ENCODE results near the gene UCKL1. TPM values are rescaled to one million over a fixed set of nuclear protein-coding genes. Genes with fewer than 3 reads are reported as not detected.

UCKL1 gene
- total RNA-seq, 4 donors from 2014 or later, result 32.3 to 80.1 (median 52.5) TPM

GRCh38 chr20:63980806-63981728 lies 24.9 kb upstream of the UCKL1 start, which contains the start of gene PRPF6:
PRPF6 (plus strand) TSS chr20:63981132; CDS start chr20:63981246, 114 bp downstream.
- WGBS, result 0% methylated on average over 40 of the region's 75 CpGs
- TF ChIP-seq POLR2AphosphoS5 (IDR thresholded peaks at IDR 0.05) (peak; percentile 82 to 96 (median 86)), EP300 (IDR thresholded peaks at IDR 0.05) (no peak), POLR2A (IDR thresholded peaks at IDR 0.05) (peak; percentile 8 to 74)
- TF ChIP-seq, protein P1, sequence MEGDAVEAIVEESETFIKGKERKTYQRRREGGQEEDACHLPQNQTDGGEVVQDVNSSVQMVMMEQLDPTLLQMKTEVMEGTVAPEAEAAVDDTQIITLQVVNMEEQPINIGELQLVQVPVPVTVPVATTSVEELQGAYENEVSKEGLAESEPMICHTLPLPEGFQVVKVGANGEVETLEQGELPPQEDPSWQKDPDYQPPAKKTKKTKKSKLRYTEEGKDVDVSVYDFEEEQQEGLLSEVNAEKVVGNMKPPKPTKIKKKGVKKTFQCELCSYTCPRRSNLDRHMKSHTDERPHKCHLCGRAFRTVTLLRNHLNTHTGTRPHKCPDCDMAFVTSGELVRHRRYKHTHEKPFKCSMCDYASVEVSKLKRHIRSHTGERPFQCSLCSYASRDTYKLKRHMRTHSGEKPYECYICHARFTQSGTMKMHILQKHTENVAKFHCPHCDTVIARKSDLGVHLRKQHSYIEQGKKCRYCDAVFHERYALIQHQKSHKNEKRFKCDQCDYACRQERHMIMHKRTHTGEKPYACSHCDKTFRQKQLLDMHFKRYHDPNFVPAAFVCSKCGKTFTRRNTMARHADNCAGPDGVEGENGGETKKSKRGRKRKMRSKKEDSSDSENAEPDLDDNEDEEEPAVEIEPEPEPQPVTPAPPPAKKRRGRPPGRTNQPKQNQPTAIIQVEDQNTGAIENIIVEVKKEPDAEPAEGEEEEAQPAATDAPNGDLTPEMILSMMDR (IDR thresholded peaks at IDR 0.05), result peak; percentile 31 to 89
- H3K27ac ChIP-seq, result peak within 1 kb of the TSS; percentile 96
- DNase-seq (ENCODE audit: low spot score in 2 of 2), result peak; percentile 96 to 97
- no peaks in the 10 kb centered on the region for H3K27me3 ChIP-seq
- peaks cover 52% of the 10 kb centered on the region for H3K4me1 ChIP-seq
- H3K9me3 ChIP-seq, result no peaks in the 10 kb centered on the region
- peaks cover 37% of the 10 kb centered on the region for H3K36me3 ChIP-seq
- H3K4me3 ChIP-seq, result peak within 1 kb of the TSS; percentile 97

- peak overlapping the region; percentile 97 for H3K4me3 ChIP-seq
- peaks cover 52% of the 10 kb centered on the region for H3K4me1 ChIP-seq
- DNase-seq (ENCODE audit: low spot score in 2 of 2), result no peak
- H3K36me3 ChIP-seq, result peaks cover 30% of the 10 kb centered on the region
- H3K27me3 ChIP-seq, result no peaks in the 10 kb centered on the region
- H3K9me3 ChIP-seq, result no peaks in the 10 kb centered on the region
- 87% methylated on average over 3 of the region's 15 CpGs for WGBS
- TF ChIP-seq, protein P1 (IDR thresholded peaks at IDR 0.05), result no peak
- TF ChIP-seq POLR2AphosphoS5 (IDR thresholded peaks at IDR 0.05) (no peak), EP300 (IDR thresholded peaks at IDR 0.05) (no peak), POLR2A (IDR thresholded peaks at IDR 0.05) (no peak)
- H3K27ac ChIP-seq, result peak overlapping the region; percentile 96
These were observed 24.1 kb upstream of the UCKL1 start for GRCh38 chr20:63980317-63980805.

DNA sequence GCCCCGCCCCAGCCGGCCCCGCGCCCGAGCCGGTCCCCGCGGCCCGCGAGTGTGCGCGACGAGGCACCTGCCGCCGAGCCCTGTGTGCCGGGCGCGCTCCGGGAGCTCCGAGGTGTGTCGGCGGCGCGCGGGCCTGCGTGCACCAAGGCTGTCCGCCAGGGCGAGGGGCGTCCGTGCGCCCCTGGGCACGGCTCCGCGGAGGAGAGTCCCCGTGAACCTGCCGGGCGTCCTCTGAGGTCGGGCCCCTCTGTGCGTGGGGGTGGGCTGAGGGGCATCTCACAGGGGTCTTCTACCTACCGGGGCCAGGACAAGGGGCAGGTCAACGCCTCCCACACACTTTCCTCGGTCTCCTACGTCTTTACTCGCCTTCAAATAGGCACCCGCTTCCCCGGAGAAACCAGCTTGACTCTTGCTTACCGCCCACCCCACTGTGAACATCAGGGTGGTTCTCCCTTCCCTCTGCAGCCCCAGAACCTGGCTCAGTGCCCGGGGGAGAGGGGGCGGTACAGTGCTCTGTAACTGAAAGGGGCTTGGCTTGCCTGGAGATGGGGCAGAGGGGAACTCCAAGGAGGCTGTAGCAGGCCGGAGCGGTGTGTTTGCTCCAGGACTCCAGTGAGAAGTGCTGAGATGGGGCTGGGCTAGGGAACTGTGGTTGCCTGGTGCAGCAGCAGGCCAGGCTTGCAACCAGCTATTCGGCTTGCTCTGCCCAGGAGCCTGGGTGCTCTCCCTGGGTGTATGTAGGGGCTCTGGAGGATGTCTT lies 23.5 kb upstream of the UCKL1 start, which contains the start of gene SAMD10:
Gene SAMD10, minus strand, starts transcription at position 86 of the 760 bp plus-strand sequence. CDS start 175 bp downstream, outside the sequence.
- H3K4me3 ChIP-seq, result peak within 1 kb of the TSS; percentile 97
- H3K4me1 ChIP-seq, result peaks cover 52% of the 10 kb centered on the region
- TF ChIP-seq EP300 (IDR thresholded peaks at IDR 0.05) (no peak), POLR2A (IDR thresholded peaks at IDR 0.05) (no peak), POLR2AphosphoS5 (IDR thresholded peaks at IDR 0.05) (no peak)
- TF ChIP-seq, protein P1 (IDR thresholded peaks at IDR 0.05), result peak in 1 of 2 donors; percentile 10
- peak within 1 kb of the TSS; percentile 96 for H3K27ac ChIP-seq
- no peaks in the 10 kb centered on the region for H3K27me3 ChIP-seq
- peaks cover 23% of the 10 kb centered on the region for H3K36me3 ChIP-seq
- DNase-seq (ENCODE audit: low spot score in 2 of 2), result peak in 1 of 2 donors; percentile 77
- H3K9me3 ChIP-seq, result no peaks in the 10 kb centered on the region
- 2% methylated on average over 12 of the region's 52 CpGs for WGBS

DNA sequence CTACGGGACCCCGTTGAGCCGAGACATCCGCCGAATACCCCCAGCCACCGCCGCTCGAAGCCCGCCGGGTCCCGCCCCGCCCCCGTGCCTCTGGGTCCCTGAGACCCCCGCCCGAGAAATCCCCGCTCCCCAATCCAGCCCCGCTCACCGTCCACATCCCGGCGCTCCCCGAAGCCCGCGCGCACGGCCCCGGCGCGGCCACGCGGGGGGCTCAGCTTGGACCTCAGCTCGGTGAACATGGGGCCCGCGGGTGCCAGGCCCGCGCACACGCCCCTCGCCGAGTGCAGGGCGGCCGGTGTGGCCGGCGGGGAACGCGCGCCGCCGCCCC lies 23.0 kb upstream of the UCKL1 start:
- H3K4me1 ChIP-seq, result peaks cover 53% of the 10 kb centered on the region
- H3K27me3 ChIP-seq, result no peaks in the 10 kb centered on the region
- no peaks in the 10 kb centered on the region for H3K9me3 ChIP-seq
- TF ChIP-seq EP300 (IDR thresholded peaks at IDR 0.05) (no peak), POLR2AphosphoS5 (IDR thresholded peaks at IDR 0.05) (no peak), POLR2A (IDR thresholded peaks at IDR 0.05) (no peak)
- TF ChIP-seq, protein P1 (IDR thresholded peaks at IDR 0.05), result no peak
- peaks cover 18% of the 10 kb centered on the region for H3K36me3 ChIP-seq
- peak in 1 of 2 donors; percentile 64 for DNase-seq (ENCODE audit: low spot score in 2 of 2)
- H3K27ac ChIP-seq, result peak overlapping the region; percentile 96
- 0% methylated on average over 10 of the region's 47 CpGs for WGBS
- H3K4me3 ChIP-seq, result peak overlapping the region; percentile 97
